Adipocyte (in vitro differentiated cells): ENCODE measurements around the gene SNF8.
A peak's percentile ranks its signal among the peaks of the same experiment; 100 is the strongest.

Experiments used
- DNase-seq: peaks from one replicate; pipeline ENCODE4 v3.0.0-alpha.2; 2015; ENCODE audit warnings: low read depth
- H3K27me3 ChIP-seq: replicated peaks from 2 replicates; pipeline ENCODE4 v1.7.0; 2013; ENCODE audit warnings: mild to moderate bottlenecking, low read length, moderate library complexity; ENCODE audit not compliant: control insufficient read depth, insufficient read depth
- H3K36me3 ChIP-seq: 2 replicates; pipeline ENCODE4 v1.7.0; 2013; ENCODE audit warnings: low read length, mild to moderate bottlenecking, moderate library complexity; ENCODE audit not compliant: control insufficient read depth, insufficient read depth, severe bottlenecking
- H3K4me1 ChIP-seq: 2 replicates; pipeline ENCODE4 v1.7.0; 2013; ENCODE audit warnings: mild to moderate bottlenecking, low read length, moderate library complexity; ENCODE audit not compliant: control insufficient read depth, insufficient read depth
- H3K4me3 ChIP-seq: 2 replicates; pipeline ENCODE4 v1.7.0; 2013; ENCODE audit warnings: mild to moderate bottlenecking, low read length, moderate library complexity
- H3K9ac ChIP-seq: 2 replicates; pipeline ENCODE4 v1.7.0; 2013; ENCODE audit warnings: mild to moderate bottlenecking, low read length, moderate library complexity
- H3K9me3 ChIP-seq: 2 replicates; pipeline ENCODE4 v1.7.0; 2013; ENCODE audit warnings: mild to moderate bottlenecking, low read length, moderate library complexity; ENCODE audit not compliant: control insufficient read depth

Gene SNF8, protein sequence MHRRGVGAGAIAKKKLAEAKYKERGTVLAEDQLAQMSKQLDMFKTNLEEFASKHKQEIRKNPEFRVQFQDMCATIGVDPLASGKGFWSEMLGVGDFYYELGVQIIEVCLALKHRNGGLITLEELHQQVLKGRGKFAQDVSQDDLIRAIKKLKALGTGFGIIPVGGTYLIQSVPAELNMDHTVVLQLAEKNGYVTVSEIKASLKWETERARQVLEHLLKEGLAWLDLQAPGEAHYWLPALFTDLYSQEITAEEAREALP

GRCh38 chr17:48944515-48945260, at the start of gene SNF8:
Gene SNF8 (minus strand): TSS chr17:48944842. CDS start chr17:48944734, 108 bp downstream.
- Histone ChIP-seq H3K4me3 (peak within 1 kb of the TSS; percentile 87), H3K36me3 (peaks cover 22% of the 10 kb centered on the region), H3K27me3 (no peaks in the 10 kb centered on the region), H3K4me1 (peaks cover 20% of the 10 kb centered on the region), H3K9me3 (no peaks in the 10 kb centered on the region), H3K9ac (peak within 1 kb of the TSS; percentile 92)
- DNase-seq: peak; percentile 97

GRCh38 chr17:48993951-48994350, 49.3 kb upstream of the SNF8 start:
- Histone ChIP-seq H3K4me1 (peaks cover 11% of the 10 kb centered on the region), H3K9me3 (no peaks in the 10 kb centered on the region), H3K27me3 (peaks cover 57% of the 10 kb centered on the region), H3K36me3 (no peaks in the 10 kb centered on the region), H3K4me3 (no peak overlapping the region), H3K9ac (no peak overlapping the region)
- no peak for DNase-seq

- DNase-seq: no peak
- H3K4me3 ChIP-seq: no peak overlapping the region
- H3K27me3 ChIP-seq: peaks cover 53% of the 10 kb centered on the region
- H3K9ac ChIP-seq: no peak overlapping the region
- H3K4me1 ChIP-seq: peaks cover 11% of the 10 kb centered on the region
- no peaks in the 10 kb centered on the region for H3K9me3 ChIP-seq
- H3K36me3 ChIP-seq: no peaks in the 10 kb centered on the region
Observed at GRCh38 chr17:48993305-48993704, 48.7 kb upstream of the SNF8 start.

- DNase-seq: no peak
- peaks cover 53% of the 10 kb centered on the region for H3K27me3 ChIP-seq
- no peak overlapping the region for H3K4me3 ChIP-seq
- H3K9me3 ChIP-seq: no peaks in the 10 kb centered on the region
- H3K9ac ChIP-seq: no peak overlapping the region
- peaks cover 7% of the 10 kb centered on the region for H3K4me1 ChIP-seq
- no peaks in the 10 kb centered on the region for H3K36me3 ChIP-seq
Observed at GRCh38 chr17:48992444-48992843, 47.8 kb upstream of the SNF8 start.

GRCh38 chr17:48990882-48991357, 46.3 kb upstream of the SNF8 start:
- H3K36me3 ChIP-seq: no peaks in the 10 kb centered on the region
- no peak overlapping the region for H3K4me3 ChIP-seq
- no peaks in the 10 kb centered on the region for H3K9me3 ChIP-seq
- H3K27me3 ChIP-seq: peaks cover 46% of the 10 kb centered on the region
- no peak overlapping the region for H3K9ac ChIP-seq
- H3K4me1 ChIP-seq: peaks cover 2% of the 10 kb centered on the region
- DNase-seq: no peak

DNA sequence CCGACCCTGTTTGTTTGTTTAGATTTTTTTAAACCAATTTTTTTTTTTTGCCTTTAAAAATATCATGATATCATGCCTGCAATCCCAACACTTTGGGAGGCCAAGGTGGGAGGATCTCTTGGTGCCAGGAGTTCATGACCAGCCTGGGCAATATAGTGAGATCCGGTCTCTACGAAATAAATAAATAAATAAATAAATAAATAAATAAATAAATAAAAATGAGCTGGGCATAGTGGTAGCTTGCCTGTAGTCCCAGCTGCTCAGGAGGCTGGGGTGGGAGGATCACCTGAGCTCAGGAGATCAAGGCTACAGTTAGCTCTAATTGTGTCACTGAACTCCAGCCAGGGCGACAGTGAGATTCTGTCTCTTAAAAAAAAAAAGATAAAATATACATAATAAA, 44.5 kb upstream of the SNF8 start:
- H3K4me1 ChIP-seq: no peaks in the 10 kb centered on the region
- no peak for DNase-seq

DNA sequence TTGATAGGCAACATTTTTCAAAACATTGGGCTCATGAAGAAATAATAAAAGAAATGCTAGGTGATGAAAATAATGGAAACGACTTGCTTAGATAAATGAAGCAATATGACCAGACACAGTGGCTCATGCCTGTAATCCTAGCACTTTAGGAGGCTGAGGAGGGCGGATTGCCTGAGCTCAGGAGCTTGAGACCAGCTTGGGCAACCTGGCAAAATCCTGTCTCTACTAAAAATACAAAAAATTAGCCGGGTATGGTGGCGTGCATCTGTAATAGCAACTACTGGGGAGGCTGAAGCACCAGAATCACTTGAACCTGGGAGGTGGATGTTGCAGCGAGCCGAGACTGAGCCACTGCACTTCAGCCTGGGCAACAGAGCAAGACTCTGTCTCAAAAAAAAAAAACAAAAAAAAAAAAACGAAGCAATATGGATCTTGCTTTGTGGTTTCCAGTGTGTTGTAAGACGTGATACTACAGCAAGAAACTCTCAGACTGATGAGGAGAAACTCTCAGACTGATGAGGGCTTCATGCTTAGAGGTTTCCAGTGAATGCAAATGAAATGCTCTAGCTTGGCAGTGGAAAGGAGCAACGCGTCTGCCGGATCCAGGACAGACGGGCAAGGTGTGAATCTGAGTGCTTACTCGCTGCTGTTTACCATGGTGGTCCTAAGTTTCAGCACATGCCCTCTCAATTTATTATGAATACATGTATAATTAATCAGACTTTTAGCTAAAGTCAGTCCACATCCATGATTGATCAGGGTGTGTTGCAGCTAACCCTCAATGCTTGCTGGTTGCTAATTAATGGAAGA, 41.0 kb upstream of the SNF8 start:
- Histone ChIP-seq H3K9ac (no peak overlapping the region), H3K4me1 (no peaks in the 10 kb centered on the region), H3K27me3 (peaks cover 12% of the 10 kb centered on the region), H3K4me3 (no peak overlapping the region), H3K9me3 (no peaks in the 10 kb centered on the region), H3K36me3 (no peaks in the 10 kb centered on the region)
- no peak for DNase-seq

More for the DNA sequence above, 44.5 kb upstream of the SNF8 start:
- no peak overlapping the region for H3K4me3 ChIP-seq
- H3K27me3 ChIP-seq: peaks cover 34% of the 10 kb centered on the region
- no peaks in the 10 kb centered on the region for H3K36me3 ChIP-seq
- H3K9me3 ChIP-seq: no peaks in the 10 kb centered on the region
- no peak overlapping the region for H3K9ac ChIP-seq

- H3K36me3 ChIP-seq: no peaks in the 10 kb centered on the region
- H3K4me3 ChIP-seq: no peak overlapping the region
- no peak overlapping the region for H3K9ac ChIP-seq
- no peaks in the 10 kb centered on the region for H3K4me1 ChIP-seq
- no peak for DNase-seq
- H3K27me3 ChIP-seq: peaks cover 7% of the 10 kb centered on the region
- no peaks in the 10 kb centered on the region for H3K9me3 ChIP-seq
Observed at GRCh38 chr17:48981927-48982539, 37.4 kb upstream of the SNF8 start.

DNA sequence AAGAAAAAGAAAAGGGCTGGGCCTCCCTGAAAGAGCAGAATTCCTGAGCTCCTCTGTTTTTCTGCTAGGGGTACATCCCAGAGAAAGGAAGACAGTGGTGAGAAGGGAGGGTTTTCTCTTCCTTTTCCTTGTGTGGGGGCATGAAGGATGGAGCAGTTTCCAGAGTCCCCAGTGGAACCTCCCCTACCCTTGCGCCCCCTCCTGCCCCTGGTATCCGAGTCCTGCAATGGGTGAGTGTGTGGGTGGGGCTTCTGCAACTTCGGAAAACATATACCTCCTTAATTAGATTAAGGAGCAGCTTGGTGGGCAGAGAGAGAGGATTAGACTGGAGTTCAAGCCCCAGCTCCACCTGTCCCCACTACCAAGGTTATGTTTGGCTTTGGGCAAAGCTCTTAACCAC, 29.2 kb upstream of the SNF8 start:
- no peaks in the 10 kb centered on the region for H3K27me3 ChIP-seq
- DNase-seq: no peak
- peaks cover 19% of the 10 kb centered on the region for H3K4me1 ChIP-seq
- H3K9ac ChIP-seq: no peak overlapping the region
- H3K36me3 ChIP-seq: no peaks in the 10 kb centered on the region
- no peaks in the 10 kb centered on the region for H3K9me3 ChIP-seq
- H3K4me3 ChIP-seq: no peak overlapping the region

GRCh38 chr17:48972749-48973097, 28.1 kb upstream of the SNF8 start:
- Histone ChIP-seq H3K9me3 (no peaks in the 10 kb centered on the region), H3K4me1 (peaks cover 19% of the 10 kb centered on the region), H3K27me3 (no peaks in the 10 kb centered on the region), H3K9ac (no peak overlapping the region), H3K4me3 (peak overlapping the region; percentile 21), H3K36me3 (no peaks in the 10 kb centered on the region)
- no peak for DNase-seq
